ENCODE results near the gene CYTH2. TPM values are rescaled to one million over a fixed set of nuclear protein-coding genes. Genes with fewer than 3 reads are reported as not detected.

Gene CYTH2
- total and polyA plus RNA-seq, 2 of the 8 experiments (the other 6 are each of a cell fraction or from before 2014, with no cell fraction given): 43.7 to 71.4 TPM

- Histone ChIP-seq H2AK5ac (ENCODE audit: low read depth, low read length) (no peak overlapping the region), H2BK12ac (ENCODE audit: low read depth, low read length) (no peak overlapping the region), H3K9ac (replicated peaks in 1 of 4; ENCODE audit: extremely low read depth in 1 of 4, low read depth in 3 of 4, low read length in 3 of 4) (no peak overlapping the region), H3K23ac (ENCODE audit: insufficient read length) (no peak overlapping the region), H4K20me1 (replicated peaks in 1 of 2; ENCODE audit: control insufficient read depth in 1 of 2, insufficient read depth in 2 of 2, low read length in 2 of 2) (peaks cover 0 to 3% of the 10 kb centered on the region in 2 experiments), H3K56ac (replicated peaks; ENCODE audit: insufficient read length, low read depth, low read length) (no peak overlapping the region), H2BK20ac (ENCODE audit: low read length) (no peak overlapping the region), H3K4me2 (ENCODE audit: insufficient read depth in 1 of 2, low read depth in 2 of 2, low read length in 2 of 2) (no peak overlapping the region), H2BK5ac (ENCODE audit: low read depth, low read length) (no peak overlapping the region), H3K4me3 (ENCODE audit: extremely low read depth in 1 of 4, insufficient read depth in 2 of 4, low read depth in 3 of 4, low read length in 4 of 4) (no peak overlapping the region), H2AFZ (ENCODE audit: low read length) (no peak overlapping the region), H4K91ac (replicated peaks; ENCODE audit: insufficient read length, low read length) (no peak overlapping the region), H2BK15ac (ENCODE audit: low read length) (no peak overlapping the region), H3K18ac (ENCODE audit: extremely low read depth, low read length) (no peak overlapping the region), H4K5ac (ENCODE audit: insufficient read length, low read depth, low read length) (no peak overlapping the region), H3K14ac (ENCODE audit: insufficient read length) (no peak overlapping the region), H3K27me3 (replicated peaks in 1 of 4; ENCODE audit: control insufficient read depth in 3 of 4, extremely low read depth in 1 of 4, insufficient read depth in 3 of 4, low read length in 3 of 4) (no peaks in the 10 kb centered on the region; a peak in 1 of 7 replicates), H2BK120ac (replicated peaks; ENCODE audit: low read depth, low read length) (no peak overlapping the region), H3K79me2 (ENCODE audit: control insufficient read depth in 1 of 2, insufficient read depth in 2 of 2, low read length in 2 of 2) (no peaks in the 10 kb centered on the region), H4K8ac (ENCODE audit: extremely low read depth, insufficient read depth, low read length) (no peak overlapping the region), H3K36me3 (ENCODE audit: control insufficient read depth in 2 of 4, insufficient read depth in 4 of 4, low read length in 3 of 4) (no peaks in the 10 kb centered on the region; a peak in 1 of 8 replicates), H3K4me1 (replicated peaks in 1 of 4; ENCODE audit: control insufficient read depth in 3 of 4, insufficient read depth in 4 of 4, low read length in 3 of 4) (peaks cover 0 to 14% (median 12%) of the 10 kb centered on the region in 4 experiments; a peak in 6 of 7 replicates), H3K4ac (replicated peaks; ENCODE audit: insufficient read length, low read depth, low read length) (no peak overlapping the region), H3K27ac (ENCODE audit: low read depth, low read length) (no peak overlapping the region), H3K9me3 (ENCODE audit: insufficient read depth in 2 of 2, low read depth in 1 of 2, low read length in 1 of 2) (no peaks in the 10 kb centered on the region), H3K23me2 (ENCODE audit: low read depth, low read length) (peaks cover 8% of the 10 kb centered on the region; the same call in 1 of the 2 replicates), H3K79me1 (ENCODE audit: low read depth, low read length) (no peaks in the 10 kb centered on the region)
- TF ChIP-seq ASH2L (IDR thresholded peaks at IDR 0.05; ENCODE audit: low read length): no peak
- no peak for TF ChIP-seq NRF1 (IDR thresholded peaks at IDR 0.05; ENCODE audit: low read depth, low read length)
- no peak for TF ChIP-seq SAP30 (IDR thresholded peaks at IDR 0.05; ENCODE audit: insufficient read depth, insufficient replicate concordance, low read length)
- TF ChIP-seq CREB1 (IDR thresholded peaks at IDR 0.05): no peak
- no peak for TF ChIP-seq KDM1A (IDR thresholded peaks at IDR 0.05; ENCODE audit: borderline replicate concordance, low read length)
- TF ChIP-seq POLR2A (IDR thresholded peaks at IDR 0.05; ENCODE audit: control extremely low read depth in 1 of 2, low read depth in 2 of 2, low read length in 2 of 2): no peak
- no peak for TF ChIP-seq SIRT6 (IDR thresholded peaks at IDR 0.05; ENCODE audit: low read length)
- no peak for TF ChIP-seq TEAD4 (IDR thresholded peaks at IDR 0.05; ENCODE audit: low read depth, low read length)
- TF ChIP-seq PHF8 (conservative IDR thresholded peaks at IDR 0.05; ENCODE audit: low read depth, low read length): no peak
- no peak for TF ChIP-seq RAD21 (IDR thresholded peaks at IDR 0.05 in 1 of 2, conservative IDR thresholded peaks at IDR 0.05 in 1 of 2; ENCODE audit: low read depth in 2 of 2, low read length in 2 of 2)
- TF ChIP-seq YY1 (IDR thresholded peaks at IDR 0.05; ENCODE audit: low read depth, low read length): no peak
- no peak for TF ChIP-seq KDM5A (IDR thresholded peaks at IDR 0.05; ENCODE audit: low read length)
- no CpG with 5 or more reads among the region's 44 CpGs for WGBS, 2 experiments (ENCODE audit: extremely low coverage in 1 of 2, insufficient coverage in 1 of 2, insufficient read length in 1 of 2, insufficient replicate concordance in 2 of 2, low coverage in 1 of 2, low lambda C conversion rate in 2 of 2, missing lambda C conversion rate in 1 of 2)
- no peak for DNase-seq (ENCODE audit: low read depth in 1 of 2, low spot score in 2 of 2)
- no peak for FAIRE-seq
- CTCF ChIA-PET (ENCODE audit: partially characterized antibody): interaction anchor here (0.8 kb wide), 1 partner anchor 10 kb away, joined by 3 read pairs; no protein-coding TSS in a partner anchor
- POLR2A ChIA-PET (ENCODE audit: partially characterized antibody): interaction anchor here (0.9 to 14.8 kb wide), 3 partner anchors 9 to 107 kb away, joined by 3 to 176 read pairs (median 3); partner anchors contain the start of gene SPACA4
Measured at GRCh38 chr19:48499316-48500090, 30.3 kb downstream of the CYTH2 start.
